GM19043 (cell line): ENCODE measurements around the gene SH3BGR.

Source experiments
- ATAC-seq: cut with Tn5 transposase; IDR thresholded peaks from one replicate; pipeline ENCODE4 v1.9.1; 2021; ENCODE audit warnings: low read depth; ENCODE audit not compliant: unreplicated experiment

Gene SH3BGR

GRCh38 chr21:39511102-39511501 is 59.3 kb downstream of the SH3BGR start:
- no peak for ATAC-seq

DNA sequence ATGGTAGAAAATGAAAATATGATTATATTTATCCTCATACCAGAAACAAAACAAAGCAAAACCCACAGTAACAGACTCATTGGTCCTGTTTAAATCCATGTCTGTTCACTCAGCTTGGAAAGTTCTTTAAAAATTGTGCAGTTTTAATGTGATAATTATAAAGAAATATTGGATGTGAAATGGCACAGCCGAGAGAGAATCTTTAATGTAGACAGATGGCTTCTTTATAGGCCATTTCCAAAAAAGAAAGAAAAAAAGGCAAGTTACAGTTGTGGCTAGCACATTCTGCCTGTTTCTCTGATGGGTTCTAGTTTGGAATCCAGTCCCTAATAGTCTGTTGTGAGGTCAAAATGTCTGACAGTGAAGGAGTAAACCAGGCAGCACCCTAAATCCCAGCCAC is 62.0 kb downstream of the SH3BGR start:
- no peak for ATAC-seq

GRCh38 chr21:39515684-39516472 is 64.1 kb downstream of the SH3BGR start:
- ATAC-seq = no peak

DNA sequence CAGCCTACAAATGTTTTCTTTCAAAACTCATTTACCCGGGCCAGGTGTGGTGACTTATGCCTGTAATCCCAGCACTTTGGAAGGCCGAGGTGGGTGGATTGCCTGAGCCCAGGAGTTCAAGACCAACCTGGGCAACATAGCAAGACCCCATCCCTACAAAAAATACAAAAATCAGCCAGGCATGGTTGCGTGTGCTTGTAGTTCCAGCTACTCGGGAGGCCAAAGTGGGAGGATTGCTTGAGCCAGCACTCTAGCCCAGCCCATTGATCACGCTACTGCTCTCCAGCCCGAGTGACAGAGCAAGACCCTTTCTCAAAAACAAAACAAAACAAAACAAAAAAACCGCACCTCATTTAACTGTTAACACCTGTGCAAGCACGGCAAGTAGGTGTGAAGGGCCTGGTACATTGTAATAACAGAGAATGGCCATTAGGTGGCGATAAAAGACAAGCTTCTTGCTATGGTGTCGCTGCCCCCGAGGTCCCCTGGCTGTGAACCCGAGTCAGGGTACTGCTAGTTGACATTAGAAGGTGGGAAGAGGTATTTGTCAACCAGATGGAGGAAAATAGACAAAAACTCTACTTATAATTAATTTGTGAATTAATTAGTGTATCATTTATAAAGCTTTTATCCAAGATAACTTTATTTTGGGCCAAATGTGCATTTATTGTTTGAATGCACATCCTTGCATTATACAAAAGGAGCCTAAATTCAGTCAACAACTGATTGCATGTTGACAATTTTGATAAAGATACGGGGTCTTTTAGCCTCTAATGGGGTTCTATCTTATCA is 66.5 kb downstream of the SH3BGR start:
- ATAC-seq = no peak

- no peak for ATAC-seq
These were observed 67.1 kb downstream of the SH3BGR start for GRCh38 chr21:39518847-39519210.

DNA sequence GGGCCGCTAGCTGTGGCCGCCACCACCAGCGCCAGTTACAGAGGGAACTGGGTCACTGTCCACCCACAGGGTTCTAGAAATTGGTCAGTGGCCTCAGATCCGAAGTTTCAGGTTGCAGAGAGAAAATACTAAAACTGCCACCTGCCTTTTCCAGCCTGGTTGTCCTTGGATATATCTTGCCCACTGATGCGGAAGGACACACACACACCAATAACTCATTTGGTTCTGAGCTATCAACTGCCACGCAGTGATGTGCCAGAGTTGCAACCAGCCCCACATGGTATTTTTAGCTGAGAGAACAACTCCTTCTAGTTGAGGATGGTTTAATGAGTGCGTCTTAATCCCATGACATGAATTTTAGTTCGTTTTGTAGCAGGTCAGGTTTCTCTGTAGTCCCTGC is 68.1 kb downstream of the SH3BGR start:
- ATAC-seq = no peak

GRCh38 chr21:39523399-39523798 is 71.6 kb downstream of the SH3BGR start:
- ATAC-seq = no peak

- no peak for ATAC-seq
These were observed 72.1 kb downstream of the SH3BGR start for GRCh38 chr21:39523915-39524314.

DNA sequence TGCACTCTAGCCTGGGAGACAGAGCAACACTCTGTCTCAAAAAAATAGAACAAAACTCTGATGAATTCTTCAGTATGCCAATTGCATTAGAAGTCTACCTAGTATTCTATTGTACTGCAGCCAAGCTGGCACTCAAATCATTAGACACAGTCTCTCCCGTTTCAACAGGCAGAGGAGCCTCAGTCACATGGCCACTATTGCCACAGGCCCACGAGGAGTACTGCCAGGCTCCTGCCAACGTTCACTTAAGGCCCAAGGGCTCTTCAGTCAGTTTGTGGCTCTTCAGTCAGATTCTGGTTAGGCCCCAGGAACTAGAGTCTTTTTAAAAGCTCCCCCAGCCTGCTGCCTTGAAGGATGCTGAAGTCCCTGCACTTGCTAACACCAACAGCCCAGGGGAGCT is 73.4 kb downstream of the SH3BGR start:
- ATAC-seq = no peak

GRCh38 chr21:39525601-39526000 is 73.8 kb downstream of the SH3BGR start:
- no peak for ATAC-seq

DNA sequence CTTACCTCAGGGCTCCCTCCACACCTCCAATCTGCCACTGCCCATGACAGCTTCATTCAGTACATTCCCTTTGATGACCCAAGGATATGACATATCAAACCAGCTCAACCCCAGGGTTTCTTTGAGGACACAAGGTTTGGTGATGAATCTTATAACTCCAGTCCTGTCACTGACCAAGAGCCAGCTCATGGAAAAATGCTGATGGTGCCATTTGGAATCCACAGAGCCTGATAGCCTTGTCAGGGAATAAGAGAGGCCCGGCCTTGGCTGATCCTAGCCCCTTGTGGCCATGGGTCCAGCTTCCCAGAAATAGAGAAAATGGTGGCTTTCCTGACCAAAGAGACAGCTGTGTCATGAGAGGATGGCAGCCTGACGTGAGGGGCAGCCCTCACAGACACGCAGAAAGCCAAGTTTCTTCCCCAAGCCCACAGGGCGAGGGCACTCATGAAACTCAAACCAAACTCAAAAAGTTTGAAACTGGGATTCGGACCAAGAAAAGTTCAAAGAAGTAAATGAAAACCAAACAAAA is 75.4 kb downstream of the SH3BGR start:
- no peak for ATAC-seq

DNA sequence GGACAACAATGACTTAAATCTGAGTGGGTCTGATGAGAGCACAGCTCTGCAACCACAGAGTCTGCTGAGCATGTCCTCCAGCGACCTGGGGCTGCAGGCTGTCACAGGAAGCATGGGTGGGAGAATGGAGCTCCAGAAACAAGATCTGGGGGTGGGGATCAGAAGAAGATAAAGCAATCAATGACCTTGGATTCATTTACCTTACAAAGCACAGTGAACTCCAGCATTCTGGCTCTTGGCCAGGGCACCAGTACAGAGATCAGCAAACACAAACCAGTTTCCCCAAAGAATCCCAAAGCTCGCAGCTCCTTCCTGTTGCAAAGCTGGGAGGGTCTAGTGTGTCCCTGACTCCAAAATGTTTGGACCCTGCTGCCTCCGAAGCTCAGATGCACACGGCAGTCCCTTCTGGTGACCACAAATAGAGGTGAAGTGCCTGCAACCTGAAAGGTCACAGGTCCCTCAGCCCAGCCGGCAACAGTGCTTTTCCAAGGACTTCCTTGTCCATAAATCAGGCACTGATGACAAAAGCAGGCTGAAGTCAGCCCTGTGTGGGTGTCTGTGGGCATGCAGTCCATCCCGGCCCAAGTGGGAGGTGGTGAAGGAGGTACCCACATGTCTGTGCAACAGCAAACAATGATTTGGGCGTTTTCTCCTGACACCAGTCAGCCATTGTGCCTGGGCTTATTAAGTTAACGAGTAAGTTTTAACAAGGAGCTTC is 76.1 kb downstream of the SH3BGR start:
- no peak for ATAC-seq

DNA sequence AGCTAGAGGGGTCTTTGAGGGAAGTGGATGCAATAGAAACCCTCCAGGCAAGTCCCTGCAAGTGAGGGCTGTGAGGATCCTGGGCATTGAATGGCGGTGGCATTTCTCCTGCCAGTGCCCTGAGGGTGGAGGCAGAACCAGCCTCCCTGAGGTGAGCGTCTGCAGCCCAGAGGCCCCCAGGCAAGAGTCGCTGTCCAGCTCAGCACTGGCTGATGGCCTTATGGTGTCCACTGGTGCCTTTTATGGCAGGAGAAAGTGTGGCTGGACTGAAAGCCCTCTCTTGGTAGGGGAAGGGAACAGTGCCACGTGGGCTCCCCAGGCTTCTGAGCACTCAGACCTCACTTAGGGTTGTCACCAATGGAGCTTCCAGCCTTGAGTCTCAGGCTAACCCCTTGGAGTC is 77.3 kb downstream of the SH3BGR start:
- ATAC-seq = no peak

GRCh38 chr21:39531064-39531463 is 79.3 kb downstream of the SH3BGR start:
- ATAC-seq = no peak

DNA sequence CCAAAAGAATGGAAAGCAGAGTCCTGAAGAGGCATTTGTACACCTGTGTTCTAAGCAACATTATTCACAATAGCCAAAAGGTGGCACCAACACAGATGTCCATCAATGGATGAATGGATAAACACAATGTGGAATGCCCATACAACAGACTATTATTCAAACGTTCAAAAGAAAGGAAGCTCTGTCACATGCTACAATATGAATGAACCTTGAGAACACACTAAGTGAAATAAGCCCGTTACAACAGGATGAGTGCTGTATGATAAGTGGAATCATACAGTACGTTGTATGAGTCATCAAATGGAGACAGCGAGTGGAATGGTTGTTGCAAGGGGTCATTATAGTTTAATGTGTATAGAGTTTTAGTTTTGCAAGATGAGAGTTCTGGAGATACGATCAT is 80.1 kb downstream of the SH3BGR start:
- ATAC-seq = no peak

DNA sequence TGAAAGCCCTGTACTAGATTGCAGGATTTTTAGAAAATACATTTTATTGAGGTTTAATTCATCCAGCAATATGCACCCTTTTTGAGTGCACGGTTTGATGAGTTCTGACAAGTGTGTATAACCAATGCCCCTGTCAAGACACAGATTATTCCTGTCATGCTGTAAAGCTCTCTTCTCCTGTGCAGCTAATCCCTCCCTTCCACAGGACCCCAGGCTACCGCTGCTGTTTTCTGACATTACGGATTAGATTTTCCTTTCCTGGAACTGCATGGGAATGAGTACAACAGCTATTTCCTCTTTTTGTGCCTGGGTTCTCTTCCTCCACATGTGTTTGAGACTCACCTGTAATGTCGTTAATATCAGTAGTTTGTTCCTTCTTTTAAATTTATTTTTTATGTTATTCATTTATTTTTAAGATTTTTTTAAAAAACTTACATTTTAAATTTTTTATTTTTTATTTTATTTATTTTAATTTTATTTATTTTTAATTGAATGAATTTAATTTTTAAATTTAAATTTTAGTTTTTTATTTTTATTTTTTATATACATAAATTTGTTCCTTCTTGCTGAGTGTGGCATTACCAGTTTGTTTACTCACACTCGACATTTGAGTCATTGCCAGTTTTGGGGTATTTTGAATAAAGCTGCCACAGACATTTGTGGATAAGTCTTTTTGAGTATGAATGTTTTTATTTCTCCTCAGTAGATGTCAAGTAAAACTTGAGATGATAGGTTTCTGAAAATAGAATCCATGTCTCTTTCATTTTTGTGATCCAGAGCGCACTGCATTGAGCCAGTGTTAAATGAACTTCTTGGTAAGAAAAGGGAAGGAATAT is 82.0 kb downstream of the SH3BGR start:
- ATAC-seq = no peak

DNA sequence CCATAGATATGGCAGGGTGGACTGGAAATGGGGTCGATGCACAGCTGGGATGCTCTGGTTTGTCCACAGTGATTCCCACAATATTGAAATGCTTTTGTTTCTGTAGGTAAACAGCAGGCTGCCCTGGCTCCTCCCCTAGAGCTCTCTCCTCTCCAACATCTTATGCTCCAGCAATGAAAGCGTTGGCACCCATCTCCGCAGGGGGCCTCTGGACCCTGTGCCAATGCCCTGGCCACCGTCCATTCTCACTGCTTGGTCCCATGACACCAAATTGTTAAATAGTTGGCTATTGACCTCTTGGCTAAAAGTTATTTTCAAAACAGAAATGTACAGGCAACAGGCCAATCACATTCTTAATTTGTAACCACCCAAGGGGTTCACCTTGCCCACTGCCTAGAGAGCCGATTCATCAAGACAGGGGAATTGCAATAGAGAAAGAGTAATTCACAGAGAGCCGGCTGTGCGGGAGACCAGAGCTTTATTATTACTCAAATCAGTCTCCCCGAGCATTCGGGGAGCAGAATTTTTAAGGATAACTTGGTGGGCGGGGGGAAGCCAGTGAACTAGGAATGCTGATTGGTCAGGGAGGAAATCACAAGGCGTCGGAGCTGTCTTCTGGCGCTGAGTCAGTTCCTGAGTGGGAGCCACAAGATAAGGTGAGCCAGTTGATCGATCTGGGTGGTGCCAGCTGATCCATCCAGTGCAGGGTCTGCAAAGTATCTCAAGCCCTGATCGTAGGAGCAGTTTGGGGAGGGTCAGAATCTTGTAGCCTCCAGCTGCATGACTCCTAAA is 84.1 kb downstream of the SH3BGR start:
- no peak for ATAC-seq

- no peak for ATAC-seq
These were observed 85.1 kb downstream of the SH3BGR start for GRCh38 chr21:39536835-39537234.

DNA sequence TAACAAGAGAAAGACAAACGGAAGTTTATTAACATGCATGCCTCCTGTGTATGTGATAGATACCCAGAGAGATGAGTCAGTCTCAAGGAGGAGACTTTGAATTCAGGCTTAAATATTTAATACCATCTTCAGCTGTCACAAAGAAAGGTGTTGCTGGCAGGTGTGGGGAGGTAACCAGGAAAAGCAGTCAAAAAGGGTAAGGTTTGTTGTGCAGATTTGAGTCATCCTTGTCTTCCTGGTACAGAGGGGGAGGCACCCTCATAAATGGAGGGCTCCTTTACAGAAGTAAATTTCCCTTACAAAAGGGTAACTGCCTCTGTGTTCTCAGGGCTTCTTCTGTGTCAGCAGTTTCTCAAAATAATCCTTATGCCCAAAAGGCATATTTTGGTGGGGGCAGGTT is 85.8 kb downstream of the SH3BGR start:
- ATAC-seq = no peak
